Measurements from ENCODE around the gene CBFB.

GRCh38 chr16:67115639-67116038 lies 86.7 kb downstream of the CBFB start:
- TF ChIP-seq CTCF (conservative IDR thresholded peaks at IDR 0.05 in 1 of 2, IDR thresholded peaks at IDR 0.05 in 1 of 2; ENCODE audit: extremely low read depth in 1 of 2, insufficient read depth in 1 of 2, low read depth in 1 of 2, low read length in 2 of 2) = no peak
- no peak for TF ChIP-seq EZH2 (IDR thresholded peaks at IDR 0.05; ENCODE audit: borderline replicate concordance, low read length)

All from mammary epithelial cell (primary cell).